ENCODE results near the gene MRPS24.
"Not testable (repeated sequence)": the region's sequence is repeated elsewhere in the genome, so short reads cannot be mapped to it uniquely, and the experiment has no call there.

Gene MRPS24

DNA sequence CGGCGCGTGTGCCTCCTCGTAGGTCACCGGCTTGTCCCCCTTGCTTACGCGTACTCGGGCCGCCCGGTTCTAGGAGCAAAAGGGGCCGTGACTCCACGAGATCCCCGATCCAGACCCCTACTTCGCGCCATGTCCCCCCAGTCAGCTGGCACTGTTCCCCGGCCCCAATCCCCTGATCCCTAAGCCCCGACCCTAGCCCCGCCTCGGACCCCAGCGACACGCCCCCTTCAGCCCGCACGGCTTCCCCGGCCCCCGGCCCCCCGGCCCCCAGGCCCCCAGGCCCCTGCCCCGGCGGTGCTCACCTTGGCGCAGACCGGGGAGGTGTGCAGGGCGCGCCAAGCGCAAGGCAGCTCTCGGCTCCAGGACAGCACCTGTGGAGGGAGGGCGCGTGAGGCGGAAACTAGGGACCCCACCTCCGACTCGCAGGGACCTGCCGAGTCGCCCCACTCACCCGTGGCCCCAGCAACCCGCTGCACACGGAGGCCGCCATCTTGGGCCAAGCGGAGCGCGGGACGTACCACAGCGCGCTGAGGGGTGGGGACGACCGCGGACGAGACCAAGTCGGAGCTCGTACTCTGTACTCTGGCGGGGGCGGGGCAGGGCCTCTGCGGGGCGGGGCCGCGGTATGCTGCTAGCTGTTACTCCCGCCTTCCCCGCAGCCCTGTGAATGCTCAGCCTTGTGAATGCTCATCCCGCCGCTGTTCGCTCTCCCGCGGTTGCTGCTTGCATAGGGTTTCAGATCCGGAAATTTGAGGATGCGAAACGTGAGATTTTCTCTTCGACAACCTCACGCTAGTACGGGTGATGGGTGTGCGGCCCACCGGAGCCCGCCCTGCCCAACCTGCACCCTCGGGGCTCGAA, at the start of gene MRPS24:
TSS of gene MRPS24 (minus strand) at position 512 of the 861 bp plus-strand sequence. CDS start at position 490, 22 bp downstream.
- in situ Hi-C loops (cut with MboI; ENCODE audit: low sequenced_read_pairs): no loop called here

- in situ Hi-C loops (cut with MboI; ENCODE audit: low sequenced_read_pairs): no loop called here
Observed at GRCh38 chr7:43915907-43916306, 46.6 kb upstream of the MRPS24 start.

DNA sequence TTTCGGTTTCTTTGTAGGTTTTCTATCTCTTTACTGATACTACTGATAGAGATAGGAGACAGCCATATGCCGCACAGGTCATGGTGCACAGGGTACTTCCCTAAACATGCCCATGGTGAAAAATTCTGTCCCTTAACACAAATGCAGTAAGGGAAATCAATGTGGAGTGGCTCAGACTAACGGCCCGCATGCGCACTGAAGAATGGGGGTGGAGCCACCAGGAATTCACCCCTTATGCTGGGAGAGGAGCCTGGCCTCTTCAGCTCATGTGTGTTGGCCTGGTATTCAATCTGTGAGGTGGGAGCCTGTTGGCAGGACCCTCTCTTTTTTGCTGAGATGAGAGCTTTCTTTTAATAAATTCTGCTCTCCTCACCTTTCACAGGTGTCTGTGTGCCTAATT, 45.5 kb upstream of the MRPS24 start:
- in situ Hi-C loops (cut with MboI; ENCODE audit: low sequenced_read_pairs): no loop called here

- in situ Hi-C loops (cut with MboI; ENCODE audit: low sequenced_read_pairs): no loop called here
Observed at GRCh38 chr7:43906331-43907010, 37.2 kb upstream of the MRPS24 start, which contains the start of gene URGCP. URGCP (minus strand) TSS chr7:43906596; CDS start chr7:43906575, 21 bp downstream.

- in situ Hi-C loops (cut with MboI; ENCODE audit: low sequenced_read_pairs): no loop called here
Observed at GRCh38 chr7:43905956-43906330, 36.6 kb upstream of the MRPS24 start.

DNA sequence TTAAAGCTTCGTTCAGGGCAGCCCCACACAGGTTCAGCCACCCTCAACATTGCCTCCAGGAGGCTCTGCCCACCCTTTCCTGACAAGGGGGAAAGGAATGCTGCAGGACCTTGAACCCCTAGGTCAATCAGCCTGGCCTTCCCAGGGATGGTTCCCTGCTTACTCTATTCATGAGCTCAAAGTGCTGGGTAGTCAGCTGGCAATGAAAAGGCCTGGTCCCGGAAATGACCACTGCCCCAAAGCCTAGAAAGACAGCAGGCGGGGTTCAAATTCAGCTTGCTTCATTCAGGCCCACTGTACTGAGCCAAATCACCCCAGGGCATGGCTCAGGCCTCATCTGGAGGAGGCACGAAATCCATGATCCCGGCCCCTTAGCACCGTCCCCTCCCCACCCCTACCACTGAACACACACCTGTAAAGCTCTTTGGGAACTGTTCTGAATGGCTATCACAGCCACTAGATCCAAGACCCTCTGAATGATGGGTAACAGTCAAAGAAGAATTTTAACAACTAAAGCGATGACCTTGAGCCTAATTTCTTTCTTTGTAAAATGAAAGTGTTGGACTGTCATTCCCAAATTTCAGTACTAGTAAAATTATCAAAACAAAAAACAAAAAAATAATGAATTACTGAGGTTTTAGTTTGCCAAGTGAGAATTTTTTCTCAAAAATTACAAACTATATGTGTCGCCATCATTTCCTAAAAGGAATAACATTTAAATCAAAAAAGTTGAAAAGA, 36.1 kb upstream of the MRPS24 start:
- in situ Hi-C loops (cut with MboI; ENCODE audit: low sequenced_read_pairs): no loop called here

DNA sequence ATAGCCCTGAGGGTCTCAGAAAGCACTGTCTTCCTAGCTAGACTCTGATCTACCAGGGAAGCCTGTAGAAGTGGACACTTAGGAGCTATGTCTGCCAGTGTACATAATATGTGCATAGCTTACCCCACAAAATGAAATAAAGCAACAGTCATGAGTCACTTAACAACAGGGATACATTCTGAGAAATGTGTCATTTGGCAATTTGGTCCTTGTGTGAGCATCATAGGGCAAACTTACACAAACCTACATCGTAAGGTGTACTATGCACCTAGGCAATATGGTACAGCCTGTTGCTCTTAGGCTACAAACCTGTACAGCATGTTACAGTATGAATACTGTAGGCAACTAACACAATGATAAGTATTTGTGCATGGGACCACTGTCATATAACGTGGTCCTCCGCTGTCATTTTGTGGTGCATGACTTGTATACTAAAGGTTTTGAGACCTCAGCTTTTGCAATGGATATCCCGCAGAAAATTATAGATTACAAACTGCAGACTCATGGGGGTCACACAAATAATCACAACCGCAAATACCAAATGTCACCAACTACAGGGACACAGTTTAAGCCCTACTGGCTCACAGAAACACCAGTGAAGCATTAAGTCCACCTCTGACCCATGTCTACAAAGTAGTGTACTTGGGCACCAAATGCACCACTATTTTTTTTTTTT, 35.4 kb upstream of the MRPS24 start:
- in situ Hi-C loops (cut with MboI; ENCODE audit: low sequenced_read_pairs): no loop called here

DNA sequence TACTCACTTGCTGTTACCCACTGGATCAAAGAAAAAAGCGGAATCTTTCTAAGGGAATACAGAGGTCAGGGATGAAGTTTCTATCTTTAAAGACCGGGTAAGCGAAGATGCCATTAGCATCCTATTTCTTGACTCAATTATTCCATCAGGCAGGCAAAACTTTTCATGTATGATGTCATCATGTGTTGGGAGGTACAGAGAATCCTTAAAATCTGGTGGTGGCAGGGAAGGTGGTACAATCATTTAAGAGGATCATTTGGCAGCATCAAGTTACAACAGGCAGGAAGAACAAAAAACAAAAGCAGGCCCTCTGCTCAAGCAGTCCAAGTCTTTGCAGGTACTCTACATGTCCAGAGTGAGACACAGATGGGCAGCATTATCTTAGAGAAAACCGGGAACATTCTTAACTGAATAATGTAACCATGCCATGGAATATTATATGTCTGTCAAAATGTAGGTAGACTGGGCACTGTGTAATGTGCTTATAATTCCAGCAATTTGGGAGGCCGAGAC, 33.3 kb upstream of the MRPS24 start:
- in situ Hi-C loops (cut with MboI; ENCODE audit: low sequenced_read_pairs): no loop called here

- in situ Hi-C loops (cut with MboI; ENCODE audit: low sequenced_read_pairs): not testable (repeated sequence)
Observed at GRCh38 chr7:43898571-43898970, 29.3 kb upstream of the MRPS24 start.

GRCh38 chr7:43895847-43896415, 26.6 kb upstream of the MRPS24 start:
- in situ Hi-C loops (cut with MboI; ENCODE audit: low sequenced_read_pairs): no loop called here

DNA sequence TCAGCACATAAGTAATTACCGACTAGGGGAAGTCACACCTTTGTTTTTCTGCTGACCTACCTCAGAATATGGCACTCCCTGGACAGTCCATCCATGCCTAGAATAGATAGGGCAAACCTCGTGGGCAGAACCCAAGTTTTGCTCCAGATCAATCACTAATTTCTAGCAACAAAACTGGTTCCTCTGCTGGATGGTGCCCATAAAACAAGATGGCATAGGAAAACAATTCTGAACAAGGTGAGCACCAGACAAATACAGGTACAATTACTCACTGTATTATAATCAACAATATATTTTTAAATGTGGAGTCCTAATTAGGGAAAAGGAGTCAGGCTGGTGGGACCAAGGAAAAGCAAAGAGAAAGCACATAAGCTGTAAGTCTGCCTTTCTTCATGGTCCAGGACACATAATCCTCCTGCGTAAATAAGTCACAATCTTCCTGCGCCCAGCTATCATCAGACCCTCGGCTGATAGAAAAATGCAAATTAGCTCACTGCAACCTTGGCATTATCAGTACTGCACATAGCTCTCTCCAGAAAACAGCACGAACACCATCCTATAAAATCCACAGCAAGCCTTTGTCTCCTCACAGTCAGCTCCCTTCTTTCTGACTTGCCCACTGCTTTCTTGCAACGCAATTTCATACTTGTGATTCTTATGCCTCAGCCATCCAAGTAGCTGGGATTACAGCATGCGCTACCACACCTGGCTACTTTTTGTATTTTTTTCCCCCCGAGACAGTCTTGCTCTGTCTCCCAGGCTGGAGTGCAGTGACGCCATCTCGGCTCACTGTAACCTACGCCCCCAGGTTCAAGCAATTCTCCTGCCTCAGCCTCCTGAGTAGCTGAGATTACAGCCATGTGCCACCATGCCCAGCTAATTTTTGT, 22.0 kb upstream of the MRPS24 start:
- in situ Hi-C loops (cut with MboI; ENCODE audit: low sequenced_read_pairs): no loop called here

DNA sequence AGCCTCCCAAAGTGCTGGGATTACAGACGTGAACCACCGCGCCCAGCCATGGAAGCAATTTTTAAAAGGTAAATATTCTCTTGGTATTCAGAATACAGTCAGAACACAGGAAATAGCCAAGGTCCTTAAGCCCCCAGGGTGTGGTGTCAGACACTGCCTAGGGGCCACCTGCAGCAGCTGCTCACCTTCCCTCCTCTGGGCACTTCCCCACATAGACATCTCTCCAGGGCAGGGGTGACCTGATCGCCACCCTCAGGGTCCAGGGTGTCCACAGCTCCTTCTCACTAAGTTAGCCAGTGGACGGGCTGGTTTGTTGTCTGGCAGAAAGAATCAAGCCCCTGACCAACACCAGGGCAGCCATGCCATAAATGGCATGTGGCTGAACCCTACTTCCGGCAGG, 21.2 kb upstream of the MRPS24 start:
- in situ Hi-C loops (cut with MboI; ENCODE audit: low sequenced_read_pairs): no loop called here

DNA sequence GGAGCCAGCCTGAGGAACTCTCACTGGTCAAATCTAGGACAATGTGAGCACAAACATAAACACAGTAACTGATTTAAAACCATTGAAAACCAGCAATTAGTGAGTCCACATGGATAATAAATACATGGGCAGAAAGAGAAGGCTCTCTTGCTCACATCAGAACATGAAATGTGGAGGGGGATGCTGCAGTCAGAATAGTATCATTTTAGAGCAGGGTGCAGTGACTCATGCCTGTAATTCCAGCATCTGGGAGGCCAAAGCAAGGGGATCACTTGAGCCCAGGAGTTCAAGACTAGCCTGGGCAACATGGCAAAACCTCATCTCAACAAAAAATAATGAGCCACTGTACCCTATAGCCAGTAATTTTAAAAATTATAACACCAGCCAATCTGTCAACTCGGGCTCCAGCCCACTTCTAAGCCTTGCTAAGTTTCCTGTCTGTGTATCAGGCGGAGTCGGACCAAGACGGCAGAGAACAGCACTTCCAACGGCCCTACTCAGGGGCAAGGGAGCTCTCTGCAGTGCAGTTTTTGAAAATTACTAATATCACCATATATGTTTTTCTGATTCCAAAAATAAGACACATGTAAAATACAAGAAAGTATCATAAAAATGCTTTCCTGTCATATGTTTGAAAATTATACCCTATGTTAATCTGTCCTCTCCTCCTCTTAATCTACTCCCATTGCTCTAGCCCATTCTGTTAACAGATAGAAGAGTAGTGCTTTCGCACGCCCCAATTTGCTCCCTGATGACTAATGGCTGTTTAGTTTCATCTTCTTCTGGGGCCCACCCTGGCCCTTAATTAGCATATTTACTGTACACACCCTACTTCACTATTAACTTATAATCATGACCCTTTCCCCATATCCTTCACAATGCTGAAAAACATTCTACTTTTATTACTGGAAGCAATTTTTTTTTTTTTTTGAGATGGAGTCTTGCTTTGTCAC, 20.0 kb upstream of the MRPS24 start:
- in situ Hi-C loops (cut with MboI; ENCODE audit: low sequenced_read_pairs): no loop called here

GRCh38 chr7:43884617-43885016, 15.3 kb upstream of the MRPS24 start:
- in situ Hi-C loops (cut with MboI; ENCODE audit: low sequenced_read_pairs): no loop called here

GRCh38 chr7:43884209-43884608, 14.9 kb upstream of the MRPS24 start:
- in situ Hi-C loops (cut with MboI; ENCODE audit: low sequenced_read_pairs): no loop called here

DNA sequence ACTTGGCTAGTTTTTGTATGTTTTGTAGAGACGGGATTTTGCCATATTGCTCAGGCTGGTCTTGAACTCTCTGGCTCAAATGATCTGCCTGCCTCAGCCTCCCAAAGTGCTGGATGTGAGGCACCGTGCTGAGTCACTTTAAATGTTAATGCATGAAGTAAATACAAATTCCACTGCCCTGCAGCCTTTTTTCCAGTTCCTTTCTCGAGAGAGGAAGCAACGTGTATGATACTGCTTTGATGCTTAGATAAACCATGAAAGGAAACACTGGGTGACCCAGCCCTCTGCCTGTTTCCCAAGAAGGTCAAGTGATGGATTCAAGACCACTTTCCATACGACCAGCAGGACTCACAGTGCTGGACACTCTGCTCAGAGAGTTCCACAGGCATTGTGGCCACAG, 11.3 kb upstream of the MRPS24 start:
- in situ Hi-C loops (cut with MboI; ENCODE audit: low sequenced_read_pairs): no loop called here

GRCh38 chr7:43879477-43879876, 10.2 kb upstream of the MRPS24 start:
- in situ Hi-C loops (cut with MboI; ENCODE audit: low sequenced_read_pairs): no loop called here

DNA sequence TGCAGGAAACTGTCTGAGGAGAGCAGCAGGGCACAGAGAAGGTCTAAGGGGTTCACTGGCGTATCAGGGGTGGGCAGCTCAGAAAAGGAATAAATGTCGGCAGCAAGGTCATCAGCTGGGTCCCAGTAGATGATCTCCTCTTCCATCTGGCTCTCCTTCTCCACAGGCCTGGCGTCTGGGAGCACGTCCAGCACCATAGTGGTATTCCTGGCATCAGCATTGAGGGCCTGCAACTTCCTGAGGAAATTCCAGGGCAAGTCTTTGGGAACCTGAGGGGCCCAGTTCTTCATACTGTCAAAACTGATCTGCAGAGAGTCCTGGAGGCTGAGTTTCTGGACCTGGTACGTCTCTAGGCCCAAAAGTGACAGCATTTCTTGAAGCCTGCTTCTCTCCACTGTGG, 9.6 kb upstream of the MRPS24 start:
- in situ Hi-C loops (cut with MboI; ENCODE audit: low sequenced_read_pairs): no loop called here

Measured in HL-60/S4 treated with phorbol 12-myristate 13-acetate at 8.2 ng/mL for 4 days and 3 days (cell line).